HFF-Myc (cell line): Measurements from ENCODE around the gene CDKAL1.

Experiments
- DNase-seq: peaks from one replicate; pipeline ENCODE4 v3.0.0-alpha.2; 2011; ENCODE audit warnings: low read depth; ENCODE audit errors: extremely low read depth
- H3K4me3 ChIP-seq: replicated peaks from 2 replicates; pipeline ENCODE4 v1.5.1; 2011; ENCODE audit warnings: low read depth, mild to moderate bottlenecking, control low read depth, low read length
- CTCF ChIP-seq: IDR thresholded peaks from 2 replicates; pipeline ENCODE4 v1.5.1; 2012; ENCODE audit warnings: mild to moderate bottlenecking, low read depth, low read length, control low read depth; ENCODE audit errors: missing control alignments

CDKAL1 gene

DNA sequence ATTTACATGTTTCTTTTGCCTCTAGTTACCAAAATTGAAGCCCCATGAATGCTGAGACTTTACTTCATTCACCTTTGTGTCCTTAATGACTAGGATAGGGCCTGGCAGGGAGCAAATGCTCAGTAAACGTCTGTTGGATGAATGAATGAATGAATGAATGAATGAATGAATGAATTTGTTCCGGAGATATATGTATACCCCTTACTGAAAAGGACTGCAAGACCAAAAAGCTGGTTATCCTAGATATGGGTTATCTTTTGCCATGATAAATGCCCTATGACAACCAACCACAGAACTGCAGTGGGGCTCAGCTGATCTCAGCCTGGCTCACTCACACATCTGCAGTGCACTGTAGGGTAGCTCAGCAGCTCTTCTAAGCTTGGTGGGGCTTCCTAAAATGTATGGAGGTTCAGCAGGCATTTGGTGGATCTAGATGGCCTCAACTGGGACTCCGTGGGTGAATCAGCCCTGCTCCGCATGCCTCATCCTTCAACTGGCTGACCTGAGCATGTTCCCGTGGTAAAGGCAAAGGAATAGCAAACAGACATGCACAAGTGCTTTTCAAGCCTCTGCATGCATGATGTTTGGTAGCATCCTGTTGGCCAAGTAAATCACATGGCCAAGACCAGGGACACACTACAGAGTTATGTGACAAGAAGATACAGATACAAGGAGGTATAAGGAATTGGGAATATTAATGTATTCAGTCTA is 680.6 kb downstream of the CDKAL1 start:
- H3K4me3 ChIP-seq, result no peak overlapping the region
- no peak for DNase-seq
- no peak for TF ChIP-seq CTCF

DNA sequence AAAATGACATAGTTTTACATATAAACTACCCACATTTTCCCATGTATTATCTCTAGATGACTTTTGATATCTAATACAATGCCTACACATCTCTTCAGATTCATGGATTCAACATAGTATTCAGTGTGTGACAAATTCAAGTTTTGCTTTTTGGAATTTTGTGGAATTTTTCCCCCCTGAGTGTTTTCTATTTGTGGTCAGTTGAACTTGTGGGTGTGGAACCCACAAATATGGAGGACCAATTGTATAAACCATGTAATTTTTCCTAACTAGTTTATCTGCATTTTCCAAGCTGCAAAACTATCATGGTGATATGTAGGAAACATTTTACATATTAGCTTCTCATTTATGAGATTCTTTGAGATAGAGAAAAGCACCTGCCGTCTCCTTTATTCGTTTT is 685.0 kb downstream of the CDKAL1 start:
- no peak overlapping the region for H3K4me3 ChIP-seq
- no peak for DNase-seq
- TF ChIP-seq CTCF, result no peak

GRCh38 chr6:21219856-21220255 is 685.6 kb downstream of the CDKAL1 start:
- TF ChIP-seq CTCF, result no peak
- no peak overlapping the region for H3K4me3 ChIP-seq
- no peak for DNase-seq

- DNase-seq, result no peak
- H3K4me3 ChIP-seq, result no peak overlapping the region
- no peak for TF ChIP-seq CTCF
Observed at GRCh38 chr6:21220271-21220987, 686.2 kb downstream of the CDKAL1 start.

DNA sequence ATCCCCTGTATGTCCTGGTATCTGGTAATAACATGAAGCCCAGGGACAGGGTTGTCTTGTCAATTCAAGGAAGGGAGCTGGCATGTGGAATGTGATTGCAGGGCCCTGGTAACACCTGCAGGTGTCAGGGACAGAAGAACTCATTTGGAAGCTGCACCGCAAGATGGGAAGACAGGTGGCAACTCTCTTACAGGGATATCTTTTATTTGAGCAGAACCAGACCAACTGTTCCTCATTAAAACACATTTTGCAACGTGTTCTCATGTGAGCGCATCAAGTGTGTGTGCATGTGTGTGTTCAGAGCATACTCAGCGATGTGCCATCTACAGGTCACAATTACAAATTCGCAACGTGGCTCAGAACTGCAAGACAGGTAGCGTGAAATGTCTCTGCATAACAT is 688.4 kb downstream of the CDKAL1 start:
- no peak for DNase-seq
- H3K4me3 ChIP-seq, result no peak overlapping the region
- TF ChIP-seq CTCF, result no peak

DNA sequence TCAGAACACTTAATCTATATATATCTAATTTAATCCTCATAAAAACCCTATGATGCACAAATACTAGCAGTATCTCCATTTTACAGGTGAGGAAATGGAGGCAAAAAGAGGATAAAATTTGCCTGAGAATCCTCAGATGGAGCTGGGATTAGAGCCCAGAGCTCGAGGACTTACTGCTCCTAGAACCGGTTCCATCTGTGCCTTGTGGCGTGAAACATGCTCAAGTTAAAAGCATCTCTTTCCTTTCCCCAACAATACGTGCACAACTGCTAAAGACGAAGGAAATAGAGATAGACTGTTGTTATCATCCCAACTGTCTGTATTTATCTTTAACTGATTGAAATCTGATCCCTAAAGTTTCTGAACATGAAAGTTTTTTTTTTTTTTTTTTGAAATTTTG is 691.7 kb downstream of the CDKAL1 start:
- no peak for DNase-seq
- no peak overlapping the region for H3K4me3 ChIP-seq
- no peak for TF ChIP-seq CTCF

DNA sequence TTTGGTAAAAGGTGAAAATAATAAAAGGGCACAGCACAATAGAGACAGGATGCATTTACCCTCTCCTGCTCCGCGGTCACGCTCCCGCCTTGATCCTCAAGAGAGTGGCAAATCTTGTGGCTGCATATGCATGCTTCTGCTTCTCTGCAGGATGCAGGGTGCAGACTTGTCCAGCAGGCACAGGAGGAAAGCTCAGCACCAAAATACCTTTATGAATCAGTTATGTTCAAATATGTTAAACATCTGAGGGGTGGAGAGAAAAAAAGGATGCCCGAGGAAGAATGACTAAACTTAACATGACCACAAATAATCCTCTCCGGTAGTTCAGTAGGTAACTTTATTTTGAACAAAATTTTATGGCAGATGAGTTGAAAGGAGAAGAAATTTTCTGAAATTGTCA is 693.2 kb downstream of the CDKAL1 start:
- no peak for DNase-seq
- H3K4me3 ChIP-seq, result no peak overlapping the region
- no peak for TF ChIP-seq CTCF
